Measurements from ENCODE around the gene RAB10. TPM values are rescaled to one million over a fixed set of nuclear protein-coding genes. Genes with fewer than 3 reads are reported as not detected.

RAB10 gene
- total RNA-seq, 1 experiment from 2014 or later = 138 TPM

GRCh38 chr2:26185954-26186770 is 152.3 kb downstream of the RAB10 start:
- Histone ChIP-seq H3K36me3 (ENCODE audit: low read depth, low read length) (0 out of 2 replicates have a peak, but pooled peaks cover 7% of the 10 kb centered on the region), H3K4me2 (ENCODE audit: low read length) (no peak overlapping the region), H3K27ac (ENCODE audit: low read length) (no peak overlapping the region), H3K9ac (ENCODE audit: low read length) (no peak overlapping the region), H3K9me2 (replicated peaks; ENCODE audit: low read length) (no peaks in the 10 kb centered on the region), H3K4me1 (ENCODE audit: insufficient read depth, low read length) (no peaks in the 10 kb centered on the region), H3K27me3 (ENCODE audit: low read length) (no peaks in the 10 kb centered on the region), H3K79me2 (ENCODE audit: low read length) (no peaks in the 10 kb centered on the region), H3K9me3 (ENCODE audit: low read length) (no peaks in the 10 kb centered on the region), H3K4me3 (ENCODE audit: low read length) (no peak overlapping the region), H2AFZ (ENCODE audit: low read length) (no peak overlapping the region), H4K20me1 (ENCODE audit: low read length) (no peaks in the 10 kb centered on the region), H3F3A (ENCODE audit: low read length, unreplicated experiment) (no peaks in the 10 kb centered on the region)
- ChIA-PET POLR2A (ENCODE audit: unreplicated experiment) (no interaction called here), CTCF (no interaction called here)
- intact Hi-C loops (cut with micrococcal nuclease) = no loop called here
- ATAC-seq (no peak), DNase-seq (no peak)
- no peak for TF ChIP-seq CTCF (conservative IDR thresholded peaks at IDR 0.05; ENCODE audit: low read depth, low read length)
- TF ChIP-seq EZH2 (IDR thresholded peaks at IDR 0.05; ENCODE audit: low read length, unreplicated experiment) = no peak
- no peak for TF ChIP-seq EZH2phosphoT487 (IDR thresholded peaks at IDR 0.05; ENCODE audit: borderline replicate concordance, low read length)
- BruUV-seq (replicated peaks) = no TSS peak

Other genes starting within 250 kb of the RAB10 start
- gene ASXL2, start 155.6 kb upstream of the RAB10 start, total RNA-seq (2014; rRNA removed) = 11.5 and 18.7 TPM in 2 replicates
- 12.8 and 20.1 TPM in 2 replicates for gene KIF3C, start 51.6 kb upstream of the RAB10 start, total RNA-seq (2014; rRNA removed)
- gene GAREM2, start 139.0 kb downstream of the RAB10 start, total RNA-seq (2014; rRNA removed) = 1.4 and 1.8 TPM in 2 replicates
- 128 and 131 TPM in 2 replicates for gene HADHA, start 210.5 kb downstream of the RAB10 start, total RNA-seq (2014; rRNA removed)
- 58.3 and 72.3 TPM in 2 replicates for gene HADHB, start 210.9 kb downstream of the RAB10 start, total RNA-seq (2014; rRNA removed)